Memory B cell (primary cell): ENCODE results near the gene SLC22A15.
A peak's percentile ranks its signal among the peaks of the same experiment; 100 is the strongest.
"Not testable (repeated sequence)": the region's sequence is repeated elsewhere in the genome, so short reads cannot be mapped to it uniquely, and the experiment has no call there.

Experiments used
- ATAC-seq: fragments of 150-1000 bp; cut with Tn5 transposase; 2 replicates; pipeline ENCODE4 v1.10.0; 2021; ENCODE audit warnings: low read depth, mild to moderate bottlenecking, moderate library complexity
- DNase-seq, 2 donors: peaks; one replicate each; pipeline ENCODE4 v3.0.0; 2022; ENCODE audit warnings: low spot score in 2 of 2
- H3K27ac Mint-ChIP-seq: one replicate; pipeline ENCODE4 v1.8.0; 2022; ENCODE audit warnings: mild to moderate bottlenecking, moderate library complexity, mixed read lengths
- H3K27me3 Mint-ChIP-seq: one replicate; pipeline ENCODE4 v1.8.0; 2022; ENCODE audit warnings: mixed read lengths
- H3K36me3 Mint-ChIP-seq: one replicate; pipeline ENCODE4 v1.8.0; 2022; ENCODE audit warnings: mild to moderate bottlenecking, mixed read lengths
- H3K4me1 Mint-ChIP-seq: one replicate; pipeline ENCODE4 v1.8.0; 2022; ENCODE audit warnings: mixed read lengths
- H3K4me3 Mint-ChIP-seq: one replicate; pipeline ENCODE4 v1.8.0; 2022; ENCODE audit warnings: mild to moderate bottlenecking, moderate library complexity, mixed read lengths
- H3K9me3 Mint-ChIP-seq: one replicate; pipeline ENCODE4 v1.8.0; 2022; ENCODE audit warnings: mixed read lengths

The SLC22A15 gene

GRCh38 chr1:115997921-115998320 lies 21.6 kb downstream of the SLC22A15 start:
- peaks cover 15% of the 10 kb centered on the region for H3K9me3 Mint-ChIP-seq

GRCh38 chr1:116001739-116002487 lies 25.6 kb downstream of the SLC22A15 start:
- no peak for ATAC-seq
- DNase-seq: no peak
- peaks cover 49% of the 10 kb centered on the region for H3K36me3 Mint-ChIP-seq
- no peaks in the 10 kb centered on the region for H3K27me3 Mint-ChIP-seq
- H3K4me3 Mint-ChIP-seq: no peak overlapping the region
- no peak overlapping the region for H3K27ac Mint-ChIP-seq
- peaks cover 16% of the 10 kb centered on the region for H3K4me1 Mint-ChIP-seq
- H3K9me3 Mint-ChIP-seq: peaks cover 15% of the 10 kb centered on the region

More at GRCh38 chr1:115997921-115998320, 21.6 kb downstream of the SLC22A15 start:
- ATAC-seq, H3K27me3 Mint-ChIP-seq, H3K27ac Mint-ChIP-seq, H3K4me3 Mint-ChIP-seq, H3K4me1 Mint-ChIP-seq, DNase-seq: not testable (repeated sequence)
- peaks cover 64% of the 10 kb centered on the region for H3K36me3 Mint-ChIP-seq

- no peak overlapping the region for H3K4me3 Mint-ChIP-seq
- ATAC-seq (no peak), DNase-seq (no peak)
- peaks cover 41% of the 10 kb centered on the region for H3K36me3 Mint-ChIP-seq
- no peak overlapping the region for H3K27ac Mint-ChIP-seq
- no peaks in the 10 kb centered on the region for H3K27me3 Mint-ChIP-seq
- H3K4me1 Mint-ChIP-seq: peaks cover 16% of the 10 kb centered on the region
- peaks cover 11% of the 10 kb centered on the region for H3K9me3 Mint-ChIP-seq
These were observed 26.6 kb downstream of the SLC22A15 start for GRCh38 chr1:116002781-116003420.

GRCh38 chr1:116003823-116004222 lies 27.5 kb downstream of the SLC22A15 start:
- ATAC-seq: no peak
- DNase-seq: no peak
- H3K4me3 Mint-ChIP-seq: no peak overlapping the region
- H3K36me3 Mint-ChIP-seq: peaks cover 31% of the 10 kb centered on the region
- peaks cover 16% of the 10 kb centered on the region for H3K4me1 Mint-ChIP-seq
- no peaks in the 10 kb centered on the region for H3K27me3 Mint-ChIP-seq
- peaks cover 3% of the 10 kb centered on the region for H3K9me3 Mint-ChIP-seq
- H3K27ac Mint-ChIP-seq: no peak overlapping the region

- Mint-ChIP-seq H3K9me3 (peaks cover under 1% of the 10 kb centered on the region), H3K27me3 (no peaks in the 10 kb centered on the region), H3K27ac (peak overlapping the region; percentile 77), H3K36me3 (peaks cover 21% of the 10 kb centered on the region), H3K4me3 (peak overlapping the region; percentile 76), H3K4me1 (peaks cover 16% of the 10 kb centered on the region)
- ATAC-seq (peak; percentile 84), DNase-seq (no peak)
These were observed 30.2 kb downstream of the SLC22A15 start for GRCh38 chr1:116006486-116006964.

GRCh38 chr1:116008656-116009390 lies 32.5 kb downstream of the SLC22A15 start:
- H3K27me3 Mint-ChIP-seq: no peaks in the 10 kb centered on the region
- DNase-seq: no peak
- no peaks in the 10 kb centered on the region for H3K9me3 Mint-ChIP-seq
- H3K4me1 Mint-ChIP-seq: peaks cover 9% of the 10 kb centered on the region
- no peak overlapping the region for H3K27ac Mint-ChIP-seq
- ATAC-seq: no peak
- H3K36me3 Mint-ChIP-seq: peaks cover 13% of the 10 kb centered on the region
- no peak overlapping the region for H3K4me3 Mint-ChIP-seq

- H3K27me3 Mint-ChIP-seq: no peaks in the 10 kb centered on the region
- peaks cover 17% of the 10 kb centered on the region for H3K36me3 Mint-ChIP-seq
- no peak for DNase-seq
- no peak overlapping the region for H3K4me3 Mint-ChIP-seq
- no peak for ATAC-seq
- no peaks in the 10 kb centered on the region for H3K4me1 Mint-ChIP-seq
- no peak overlapping the region for H3K27ac Mint-ChIP-seq
- no peaks in the 10 kb centered on the region for H3K9me3 Mint-ChIP-seq
These were observed 36.4 kb downstream of the SLC22A15 start for GRCh38 chr1:116012716-116013115.

- Mint-ChIP-seq H3K4me3 (no peak overlapping the region), H3K9me3 (no peaks in the 10 kb centered on the region), H3K27me3 (no peaks in the 10 kb centered on the region), H3K27ac (no peak overlapping the region), H3K36me3 (peaks cover 18% of the 10 kb centered on the region), H3K4me1 (no peaks in the 10 kb centered on the region)
- DNase-seq (no peak), ATAC-seq (no peak)
These were observed 39.4 kb downstream of the SLC22A15 start for GRCh38 chr1:116015679-116016078.

- Mint-ChIP-seq H3K4me3 (no peak overlapping the region), H3K27me3 (no peaks in the 10 kb centered on the region), H3K27ac (no peak overlapping the region), H3K9me3 (no peaks in the 10 kb centered on the region), H3K36me3 (peaks cover 18% of the 10 kb centered on the region), H3K4me1 (no peaks in the 10 kb centered on the region)
- no peak for ATAC-seq
- no peak for DNase-seq
These were observed 41.7 kb downstream of the SLC22A15 start for GRCh38 chr1:116018007-116018406.

GRCh38 chr1:116019653-116020253 lies 43.4 kb downstream of the SLC22A15 start:
- no peak overlapping the region for H3K27ac Mint-ChIP-seq
- DNase-seq (no peak), ATAC-seq (no peak)
- peaks cover 3% of the 10 kb centered on the region for H3K4me1 Mint-ChIP-seq
- no peaks in the 10 kb centered on the region for H3K9me3 Mint-ChIP-seq
- H3K36me3 Mint-ChIP-seq: peaks cover 19% of the 10 kb centered on the region
- no peaks in the 10 kb centered on the region for H3K27me3 Mint-ChIP-seq
- H3K4me3 Mint-ChIP-seq: no peak overlapping the region

- peak; percentile 69 for ATAC-seq
- DNase-seq: peak in 1 of 2 donors; percentile 31
- no peak overlapping the region for H3K27ac Mint-ChIP-seq
- peaks cover 21% of the 10 kb centered on the region for H3K36me3 Mint-ChIP-seq
- no peaks in the 10 kb centered on the region for H3K9me3 Mint-ChIP-seq
- H3K4me3 Mint-ChIP-seq: no peak overlapping the region
- H3K4me1 Mint-ChIP-seq: peaks cover 3% of the 10 kb centered on the region
- H3K27me3 Mint-ChIP-seq: no peaks in the 10 kb centered on the region
These were observed 44.5 kb downstream of the SLC22A15 start for GRCh38 chr1:116020668-116021272.

- Mint-ChIP-seq H3K4me1 (peaks cover 3% of the 10 kb centered on the region), H3K27me3 (no peaks in the 10 kb centered on the region), H3K9me3 (no peaks in the 10 kb centered on the region), H3K36me3 (peaks cover 25% of the 10 kb centered on the region), H3K4me3 (no peak overlapping the region), H3K27ac (no peak overlapping the region)
- ATAC-seq (no peak), DNase-seq (no peak)
These were observed 48.3 kb downstream of the SLC22A15 start for GRCh38 chr1:116024626-116025025.

- H3K27ac Mint-ChIP-seq: no peak overlapping the region
- H3K4me1 Mint-ChIP-seq: peaks cover 3% of the 10 kb centered on the region
- peaks cover 27% of the 10 kb centered on the region for H3K36me3 Mint-ChIP-seq
These were observed 50.3 kb downstream of the SLC22A15 start for GRCh38 chr1:116026631-116027030.

More at GRCh38 chr1:116026631-116027030, 50.3 kb downstream of the SLC22A15 start:
- Mint-ChIP-seq H3K4me3 (no peak overlapping the region), H3K9me3 (no peaks in the 10 kb centered on the region), H3K27me3 (no peaks in the 10 kb centered on the region)
- no peak for ATAC-seq
- no peak for DNase-seq
